Sigmoid colon (tissue), 7 donors: ENCODE results near the gene EEFSEC. TPM values are rescaled to one million over a fixed set of nuclear protein-coding genes. Genes with fewer than 3 reads are reported as not detected.
A peak's percentile ranks its signal among the peaks of the same experiment; 100 is the strongest.

Source experiments
- DNase-seq: peaks from one replicate; pipeline ENCODE4 v3.0.0-alpha.2; 2019
- H3K27ac ChIP-seq, 4 donors: fragments of 200-600 bp; sonication (generic); one replicate each; pipeline ENCODE4 v1.5.1; 2016 to 2019; ENCODE audit warnings: mild to moderate bottlenecking in 1 of 4
- H3K27me3 ChIP-seq, 3 donors: fragments of 200-600 bp; sonication (generic); one replicate each; pipeline ENCODE4 v1.5.1; 2019; ENCODE audit warnings: mild to moderate bottlenecking in 1 of 3
- H3K36me3 ChIP-seq, 4 donors: fragments of 200-600 bp; sonication (generic); one replicate each; pipeline ENCODE4 v1.5.1; 2016 to 2019
- H3K4me1 ChIP-seq, 4 donors: fragments of 200-600 bp; sonication (generic); one replicate each; pipeline ENCODE4 v1.5.1; 2017 to 2019
- H3K4me3 ChIP-seq, 4 donors: fragments of 200-600 bp; sonication (generic); one replicate each; pipeline ENCODE4 v1.5.1; 2017 to 2019; ENCODE audit warnings: mild to moderate bottlenecking in 2 of 4, moderate library complexity in 1 of 4
- H3K9me3 ChIP-seq, 4 donors: fragments of 200-600 bp in 3 of 4; sonication (generic) in 3 of 4; one replicate each; pipeline versions ENCODE4 v1.5.1 to v1.6.1; 2013 to 2019
- CTCF ChIP-seq, 4 experiments: fragments of 450-650 bp in 3 of 4; fragments of 200-600 bp in 1 of 4; IDR thresholded peaks; one replicate each; pipeline ENCODE4 v1.5.1; 2016 to 2019; ENCODE audit warnings: antibody characterized with exemption in 4 of 4, mild to moderate bottlenecking in 3 of 4, moderate library complexity in 2 of 4
- EP300 ChIP-seq, 4 donors: sonication (generic); formaldehyde crosslinking; IDR thresholded peaks; one replicate each; pipeline ENCODE4 v1.6.1; 2017; ENCODE audit warnings: antibody characterized with exemption in 4 of 4
- POLR2A ChIP-seq, 2 donors: fragments of 450-650 bp; IDR thresholded peaks; one replicate each; pipeline ENCODE4 v1.6.1; 2016; ENCODE audit warnings: antibody characterized with exemption in 2 of 2, mild to moderate bottlenecking in 2 of 2, moderate library complexity in 2 of 2
- POLR2AphosphoS5 ChIP-seq, 4 donors: sonication (generic); formaldehyde crosslinking; IDR thresholded peaks; one replicate each; pipeline ENCODE4 v1.6.1; 2017; ENCODE audit warnings: antibody characterized with exemption in 4 of 4
- WGBS, 2 donors: extraction: QIAGEN DNeasy Blood & Tissue Kit; methylation state at CpG; one replicate each; pipeline ENCODE4 v1.1.7; 2013; 5-methylcytosine and 5-hydroxymethylcytosine counted together
- intact Hi-C: fragments of 100-400 bp; cut with DNase I; formaldehyde crosslinking; loops from one replicate; pipeline ENCODE4 v1.15.1; 2023
- polyA plus RNA-seq, 3 donors: library from polyadenylated mRNA; stranded (reverse); fragments of 200-250 nt; gene quantifications; one replicate each; pipeline ENCODE4 v1.2.3, GENCODE V29; 2013
- total RNA-seq, 4 donors: library from RNA; depleted of rRNA; stranded (reverse); fragments of >200 nt; gene quantifications; one replicate each; pipeline ENCODE4 v1.1.0, GENCODE V29; 2016
- donor health status: healthy with polysubstance abuse.
- donor health status: Bipolar disorder and iron deficiency.
- donor health status: healthy.

The EEFSEC gene
- total and polyA plus RNA-seq, 7 donors: 5.3 to 16.1 (median 12.2) TPM

GRCh38 chr3:128385080-128385832 lies 232.0 kb downstream of the EEFSEC start:
- intact Hi-C loops: no loop called here
- Histone ChIP-seq H3K4me3 (no peak overlapping the region), H3K9me3 (no peaks in the 10 kb centered on the region), H3K36me3 (no peaks in the 10 kb centered on the region), H3K27ac (peak overlapping the region in 2 of 4 donors; percentile 24 to 53), H3K27me3 (no peaks in the 10 kb centered on the region), H3K4me1 (peaks cover 0 to 46% (median 42%) of the 10 kb centered on the region in 4 donors)
- TF ChIP-seq POLR2AphosphoS5 (IDR thresholded peaks at IDR 0.05): peak in 3 of 4 donors; percentile 48 to 59 (median 55)
- TF ChIP-seq EP300 (IDR thresholded peaks at IDR 0.05): no peak
- peak; percentile 85 for DNase-seq
- 52 to 73% methylated on average over 11 of the region's 11 CpGs for WGBS, 2 donors

- DNase-seq: no peak
- Histone ChIP-seq H3K27ac (no peak overlapping the region), H3K4me1 (peaks cover 0 to 22% (median 20%) of the 10 kb centered on the region in 4 donors), H3K9me3 (no peaks in the 10 kb centered on the region), H3K36me3 (no peaks in the 10 kb centered on the region), H3K4me3 (no peak overlapping the region), H3K27me3 (no peaks in the 10 kb centered on the region)
- TF ChIP-seq EP300 (IDR thresholded peaks at IDR 0.05) (no peak), POLR2A (IDR thresholded peaks at IDR 0.05) (no peak), CTCF (IDR thresholded peaks at IDR 0.05) (no peak), POLR2AphosphoS5 (IDR thresholded peaks at IDR 0.05) (no peak)
- WGBS, 2 donors: 96 to 98% methylated on average over 9 of the region's 9 CpGs
- intact Hi-C loops: no loop called here
Measured at GRCh38 chr3:128388932-128389331, 235.7 kb downstream of the EEFSEC start.

- no peaks in the 10 kb centered on the region for H3K36me3 ChIP-seq
- no peak overlapping the region for H3K4me3 ChIP-seq
- intact Hi-C loops: no loop called here
- TF ChIP-seq CTCF (IDR thresholded peaks at IDR 0.05) (no peak), EP300 (IDR thresholded peaks at IDR 0.05) (no peak), POLR2AphosphoS5 (IDR thresholded peaks at IDR 0.05) (no peak), POLR2A (IDR thresholded peaks at IDR 0.05) (no peak)
- H3K27ac ChIP-seq: no peak overlapping the region
- 94 to 95% methylated on average over 9 of the region's 9 CpGs for WGBS, 2 donors
- H3K4me1 ChIP-seq: peaks cover 0 to 14% (median 13%) of the 10 kb centered on the region in 4 donors
- no peaks in the 10 kb centered on the region for H3K27me3 ChIP-seq
- DNase-seq: no peak
- H3K9me3 ChIP-seq: no peaks in the 10 kb centered on the region
Measured at GRCh38 chr3:128390867-128391266, 237.6 kb downstream of the EEFSEC start.

GRCh38 chr3:128392021-128392420 lies 238.7 kb downstream of the EEFSEC start:
- Histone ChIP-seq H3K4me1 (peaks cover 0 to 12% (median 11%) of the 10 kb centered on the region in 4 donors), H3K9me3 (no peaks in the 10 kb centered on the region), H3K27ac (no peak overlapping the region), H3K36me3 (no peaks in the 10 kb centered on the region), H3K27me3 (no peaks in the 10 kb centered on the region), H3K4me3 (no peak overlapping the region)
- intact Hi-C loops: no loop called here
- TF ChIP-seq CTCF (IDR thresholded peaks at IDR 0.05) (no peak), POLR2A (IDR thresholded peaks at IDR 0.05) (no peak), EP300 (IDR thresholded peaks at IDR 0.05) (no peak), POLR2AphosphoS5 (IDR thresholded peaks at IDR 0.05) (no peak)
- WGBS, 2 donors: 95% methylated on average over 7 of the region's 7 CpGs
- DNase-seq: no peak

GRCh38 chr3:128392818-128393544 lies 239.7 kb downstream of the EEFSEC start:
- peaks cover 0 to 12% (median 11%) of the 10 kb centered on the region in 4 donors for H3K4me1 ChIP-seq
- no peak overlapping the region for H3K27ac ChIP-seq
- H3K9me3 ChIP-seq: no peaks in the 10 kb centered on the region
- DNase-seq: no peak
- TF ChIP-seq POLR2A (IDR thresholded peaks at IDR 0.05) (no peak), EP300 (IDR thresholded peaks at IDR 0.05) (no peak), CTCF (IDR thresholded peaks at IDR 0.05) (no peak), POLR2AphosphoS5 (IDR thresholded peaks at IDR 0.05) (no peak)
- intact Hi-C loops: no loop called here
- H3K36me3 ChIP-seq: no peaks in the 10 kb centered on the region
- H3K27me3 ChIP-seq: no peaks in the 10 kb centered on the region
- 95% methylated on average over 7 of the region's 7 CpGs for WGBS, 2 donors
- H3K4me3 ChIP-seq: no peak overlapping the region
